HG03196 (cell line): Measurements from ENCODE around the gene CAGE1.

ENCODE experiments used
- ATAC-seq: cut with Tn5 transposase; IDR thresholded peaks from one replicate; pipeline ENCODE4 v1.9.1; 2021; ENCODE audit not compliant: unreplicated experiment

Gene CAGE1

GRCh38 chr6:7312616-7313504 is 76.7 kb downstream of the CAGE1 start, which contains the start of gene SSR1:
Gene SSR1 (minus strand): TSS chr6:7313199. CDS start chr6:7313120, 79 bp downstream.
- peak; percentile 98 for ATAC-seq

GRCh38 chr6:7311917-7312615 is 77.5 kb downstream of the CAGE1 start:
- ATAC-seq, result peak; percentile 2

GRCh38 chr6:7311176-7311575 is 78.4 kb downstream of the CAGE1 start:
- ATAC-seq, result no peak

- ATAC-seq, result no peak
Observed at GRCh38 chr6:7309050-7309449, 80.5 kb downstream of the CAGE1 start.

GRCh38 chr6:7307533-7307932 is 82.0 kb downstream of the CAGE1 start:
- ATAC-seq, result no peak

- no peak for ATAC-seq
Observed at GRCh38 chr6:7304821-7305220, 84.7 kb downstream of the CAGE1 start.

- ATAC-seq, result no peak
Observed at GRCh38 chr6:7301702-7302101, 87.8 kb downstream of the CAGE1 start.

- no peak for ATAC-seq
Observed at GRCh38 chr6:7300926-7301325, 88.6 kb downstream of the CAGE1 start.

- ATAC-seq, result no peak
Observed at GRCh38 chr6:7298113-7298512, 91.4 kb downstream of the CAGE1 start.

GRCh38 chr6:7296602-7297001 is 92.9 kb downstream of the CAGE1 start:
- ATAC-seq, result no peak

GRCh38 chr6:7295916-7296315 is 93.6 kb downstream of the CAGE1 start:
- ATAC-seq, result no peak

- no peak for ATAC-seq
Observed at GRCh38 chr6:7292596-7293255, 96.8 kb downstream of the CAGE1 start.

- no peak for ATAC-seq
Observed at GRCh38 chr6:7290079-7290478, 99.5 kb downstream of the CAGE1 start.

GRCh38 chr6:7285416-7285815 is 104.1 kb downstream of the CAGE1 start:
- ATAC-seq, result no peak

- ATAC-seq, result no peak
Observed at GRCh38 chr6:7283676-7284075, 105.9 kb downstream of the CAGE1 start.

GRCh38 chr6:7282097-7282906 is 107.2 kb downstream of the CAGE1 start:
- no peak for ATAC-seq
